KMS-11 (cell line): ENCODE measurements around the gene POR.

Experiments used
- H2AFZ ChIP-seq: fragments of 200-600 bp; sonication (generic); 2 replicates; pipeline ENCODE4 v1.6.1; 2016; ENCODE audit warnings: antibody characterized with exemption, mixed run types, low read depth
- H3K27ac ChIP-seq: fragments of 200-600 bp; sonication (generic); 2 replicates; pipeline ENCODE4 v1.6.1; 2016; ENCODE audit warnings: mild to moderate bottlenecking, mixed run types
- H3K27me3 ChIP-seq: fragments of 200-600 bp; sonication (generic); 2 replicates; pipeline ENCODE4 v1.6.1; 2017; ENCODE audit warnings: mild to moderate bottlenecking, low read depth, mixed run types, moderate library complexity; ENCODE audit not compliant: insufficient read depth
- H3K36me3 ChIP-seq: fragments of 200-600 bp; sonication (generic); 2 replicates; pipeline ENCODE4 v1.6.1; 2017; ENCODE audit warnings: mild to moderate bottlenecking, mixed run types; ENCODE audit not compliant: insufficient read depth
- H3K4me1 ChIP-seq: fragments of 200-600 bp; sonication (generic); 2 replicates; pipeline ENCODE4 v1.6.1; 2016; ENCODE audit warnings: mild to moderate bottlenecking, low read depth, mixed run types; ENCODE audit not compliant: poor library complexity, severe bottlenecking
- H3K4me2 ChIP-seq: fragments of 200-600 bp; sonication (generic); 2 replicates; pipeline ENCODE4 v1.7.0; 2016; ENCODE audit warnings: mild to moderate bottlenecking, mixed run types
- H3K4me3 ChIP-seq: fragments of 200-600 bp; sonication (generic); IDR thresholded peaks from 2 replicates; pipeline ENCODE4 v1.6.1; 2017; ENCODE audit warnings: low read depth, low read length, mixed read lengths; ENCODE audit not compliant: insufficient read depth
- H3K79me2 ChIP-seq: fragments of 200-600 bp; sonication (generic); 2 replicates; pipeline ENCODE4 v1.6.1; 2016; ENCODE audit warnings: low read depth, mixed run types; ENCODE audit not compliant: insufficient read depth
- H3K9ac ChIP-seq: fragments of 200-600 bp; sonication (generic); 2 replicates; pipeline ENCODE4 v1.6.1; 2016; ENCODE audit warnings: mild to moderate bottlenecking, mixed run types
- H4K20me1 ChIP-seq: fragments of 200-600 bp; sonication (generic); 2 replicates; pipeline ENCODE4 v1.6.1; 2016; ENCODE audit warnings: mild to moderate bottlenecking, mixed run types; ENCODE audit not compliant: insufficient read depth
- CTCF ChIP-seq: fragments of 200-600 bp; sonication (generic); conservative IDR thresholded peaks from 2 replicates; pipeline ENCODE4 v1.6.1; 2017; ENCODE audit warnings: low read depth, mild to moderate bottlenecking, antibody characterized with exemption, low read length, moderate library complexity, mixed read lengths

The POR gene

DNA sequence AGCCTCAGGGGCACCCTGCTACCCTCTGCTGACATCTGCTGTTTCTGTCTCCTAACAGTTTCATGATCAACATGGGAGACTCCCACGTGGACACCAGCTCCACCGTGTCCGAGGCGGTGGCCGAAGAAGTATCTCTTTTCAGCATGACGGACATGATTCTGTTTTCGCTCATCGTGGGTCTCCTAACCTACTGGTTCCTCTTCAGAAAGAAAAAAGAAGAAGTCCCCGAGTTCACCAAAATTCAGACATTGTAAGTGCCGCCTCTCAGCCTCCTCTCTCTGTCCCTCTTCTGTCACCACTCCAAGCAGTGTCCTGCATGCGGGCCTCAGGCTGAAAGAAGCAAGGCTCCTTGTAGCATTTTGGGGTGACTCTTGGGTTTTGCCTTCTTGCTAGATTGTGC is 39.0 kb downstream of the POR start:
- Histone ChIP-seq H3K36me3 (peaks cover 6% of the 10 kb centered on the region; the same call in 1 of the 2 replicates), H3K79me2 (no peaks in the 10 kb centered on the region), H3K9ac (no peak overlapping the region), H4K20me1 (no peaks in the 10 kb centered on the region), H2AFZ (no peak overlapping the region), H3K4me3 (no peak overlapping the region), H3K27me3 (no peaks in the 10 kb centered on the region), H3K27ac (no peak overlapping the region), H3K4me1 (no peaks in the 10 kb centered on the region), H3K4me2 (no peak overlapping the region)
- no peak for TF ChIP-seq CTCF

DNA sequence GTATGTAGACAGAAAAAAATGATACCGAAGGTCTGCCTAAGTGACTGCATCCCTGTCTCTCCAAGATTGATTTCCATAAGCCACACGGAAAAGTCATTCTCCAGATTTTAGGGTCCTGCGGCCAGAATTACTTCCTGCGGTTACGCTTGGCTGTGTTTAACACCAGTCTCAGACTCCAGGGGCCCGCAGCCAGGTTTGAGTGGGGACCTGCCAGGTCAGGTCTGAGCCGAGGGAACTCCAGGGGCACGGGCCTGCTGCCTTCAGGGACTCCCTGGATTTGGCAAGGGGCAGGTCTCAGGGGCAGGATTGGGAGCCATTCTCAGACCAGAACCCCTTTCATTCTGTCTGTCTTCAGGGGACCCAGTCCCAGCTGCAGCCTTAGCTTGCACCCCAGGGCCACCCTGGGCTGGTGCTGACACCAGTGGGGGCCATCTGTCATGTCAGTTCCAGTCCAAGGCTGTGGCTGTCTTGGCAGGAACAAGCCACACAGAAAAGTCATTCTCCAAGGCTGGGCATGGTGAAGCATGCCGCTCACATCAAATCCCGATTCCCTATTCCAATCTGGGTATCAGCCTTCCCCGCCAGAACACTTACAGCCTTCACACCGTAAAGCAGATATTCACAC is 40.5 kb downstream of the POR start:
- H3K4me2 ChIP-seq: no peak overlapping the region
- peaks cover 6% of the 10 kb centered on the region; the same call in 1 of the 2 replicates for H3K36me3 ChIP-seq
- no peak for TF ChIP-seq CTCF
- H2AFZ ChIP-seq: no peak overlapping the region
- H3K4me3 ChIP-seq: no peak overlapping the region
- no peaks in the 10 kb centered on the region for H3K4me1 ChIP-seq
- no peaks in the 10 kb centered on the region for H4K20me1 ChIP-seq
- H3K27me3 ChIP-seq: no peaks in the 10 kb centered on the region
- no peak overlapping the region for H3K27ac ChIP-seq
- no peak overlapping the region for H3K9ac ChIP-seq
- no peaks in the 10 kb centered on the region for H3K79me2 ChIP-seq

- H3K79me2 ChIP-seq: no peaks in the 10 kb centered on the region
- H3K27me3 ChIP-seq: no peaks in the 10 kb centered on the region
- no peak overlapping the region for H3K4me2 ChIP-seq
- no peak for TF ChIP-seq CTCF
- no peaks in the 10 kb centered on the region for H4K20me1 ChIP-seq
- no peak overlapping the region for H2AFZ ChIP-seq
- H3K36me3 ChIP-seq: peaks cover 6% of the 10 kb centered on the region; the same call in 1 of the 2 replicates
- H3K4me3 ChIP-seq: no peak overlapping the region
- H3K9ac ChIP-seq: no peak overlapping the region
- no peaks in the 10 kb centered on the region for H3K4me1 ChIP-seq
- H3K27ac ChIP-seq: no peak overlapping the region
Measured at GRCh38 chr7:75957021-75957736, 42.2 kb downstream of the POR start.

DNA sequence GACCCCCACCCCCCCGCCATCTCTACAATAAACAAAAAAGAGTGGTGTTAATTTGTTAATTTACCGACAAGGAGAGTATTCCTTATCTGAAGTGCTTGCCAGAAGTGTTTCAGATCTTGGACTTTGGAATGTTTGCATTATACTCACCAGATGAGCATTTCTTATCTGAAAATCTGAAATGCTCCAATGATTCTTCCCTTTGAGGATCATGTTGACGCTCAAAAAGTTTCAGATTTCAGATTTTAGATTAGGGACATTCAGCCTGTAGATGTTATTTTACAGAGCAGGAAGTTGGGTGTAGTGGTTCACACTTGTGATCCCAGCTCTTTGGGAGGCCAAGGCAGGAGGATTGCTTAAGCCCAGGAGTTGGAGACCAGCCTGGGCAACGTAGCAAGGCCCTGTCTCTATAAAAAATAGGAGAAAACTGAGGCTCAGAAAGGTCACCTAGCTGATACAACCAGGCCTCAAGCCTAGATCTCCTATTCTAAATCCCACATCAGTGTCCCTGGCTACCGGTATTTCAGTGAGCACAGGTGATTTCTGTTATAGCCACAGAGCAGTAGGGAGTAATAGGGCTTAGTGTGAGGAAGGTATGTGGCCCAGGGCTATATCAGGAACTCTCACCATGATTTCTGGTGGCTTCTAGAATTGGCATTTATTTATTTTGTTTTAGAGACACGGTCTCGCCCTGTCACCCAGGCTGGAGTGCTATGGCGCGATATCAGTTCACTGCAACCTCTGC is 44.0 kb downstream of the POR start:
- Histone ChIP-seq H3K4me2 (no peak overlapping the region), H3K4me3 (no peak overlapping the region), H3K27me3 (no peaks in the 10 kb centered on the region), H4K20me1 (no peaks in the 10 kb centered on the region), H2AFZ (no peak overlapping the region), H3K79me2 (no peaks in the 10 kb centered on the region; the same call in 1 of the 2 replicates), H3K27ac (no peak overlapping the region), H3K36me3 (peaks cover 6% of the 10 kb centered on the region; the same call in 1 of the 2 replicates), H3K9ac (no peak overlapping the region), H3K4me1 (no peaks in the 10 kb centered on the region)
- no peak for TF ChIP-seq CTCF
